ENCODE results near the gene FAM83F.
"Not testable (repeated sequence)": the region's sequence is repeated elsewhere in the genome, so short reads cannot be mapped to it uniquely, and the experiment has no call there.

Gene FAM83F

DNA sequence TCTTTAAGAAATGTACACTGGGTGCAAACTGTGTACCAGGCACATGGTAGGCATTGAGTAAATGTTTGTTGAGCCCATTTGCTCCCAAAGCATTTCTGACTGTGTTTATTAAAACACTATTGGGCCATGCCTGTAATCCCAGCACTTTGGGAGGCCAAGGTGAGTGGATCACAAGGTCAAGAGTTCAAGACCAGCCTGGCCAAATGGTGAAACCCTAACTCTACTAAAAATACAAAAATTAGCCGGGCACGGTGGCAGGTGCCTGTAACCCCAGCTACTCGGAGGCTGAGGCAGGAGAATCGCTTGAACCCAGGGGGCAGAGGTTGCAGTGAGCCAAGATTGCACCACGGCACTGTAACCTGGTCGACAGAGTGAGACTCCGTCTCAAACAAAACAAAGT lies 1.9 kb upstream of the FAM83F start:
- not testable (repeated sequence) for DNase-seq

DNA sequence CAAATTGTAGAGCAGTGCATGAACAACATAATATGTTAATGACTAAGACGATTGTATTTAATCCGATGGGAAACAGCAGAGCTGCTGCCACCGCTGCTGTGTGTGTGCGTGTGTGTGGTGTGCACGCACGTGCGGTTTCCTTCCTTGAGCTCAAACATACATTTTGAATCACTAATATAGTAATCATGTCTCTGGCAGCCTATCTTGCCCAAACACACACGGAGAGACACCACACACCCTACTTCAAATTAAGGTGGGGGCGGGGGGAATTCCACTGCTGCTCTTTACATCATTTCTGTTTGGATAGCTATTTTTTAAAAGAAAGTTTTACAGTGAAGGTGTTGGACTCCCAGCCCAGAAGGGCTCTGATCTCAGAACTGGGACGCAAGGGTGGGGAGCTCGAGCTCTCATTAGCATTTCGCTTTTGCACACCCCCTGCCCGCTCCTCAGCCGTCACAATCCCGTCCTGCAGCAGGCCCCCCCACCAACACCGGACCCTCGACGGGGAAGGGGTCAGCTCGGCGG lies 651 bp upstream of the FAM83F start:
- DNase-seq, result no peak

- no peak for DNase-seq
Measured at GRCh38 chr22:39995393-39996252, 869 bp downstream of the FAM83F start.

- DNase-seq, result no peak
Measured at GRCh38 chr22:39996732-39997131, 2.0 kb downstream of the FAM83F start.

- no peak for DNase-seq
Measured at GRCh38 chr22:39997421-39997820, 2.7 kb downstream of the FAM83F start.

GRCh38 chr22:39997939-39998726 lies 3.4 kb downstream of the FAM83F start:
- DNase-seq, result no peak

DNA sequence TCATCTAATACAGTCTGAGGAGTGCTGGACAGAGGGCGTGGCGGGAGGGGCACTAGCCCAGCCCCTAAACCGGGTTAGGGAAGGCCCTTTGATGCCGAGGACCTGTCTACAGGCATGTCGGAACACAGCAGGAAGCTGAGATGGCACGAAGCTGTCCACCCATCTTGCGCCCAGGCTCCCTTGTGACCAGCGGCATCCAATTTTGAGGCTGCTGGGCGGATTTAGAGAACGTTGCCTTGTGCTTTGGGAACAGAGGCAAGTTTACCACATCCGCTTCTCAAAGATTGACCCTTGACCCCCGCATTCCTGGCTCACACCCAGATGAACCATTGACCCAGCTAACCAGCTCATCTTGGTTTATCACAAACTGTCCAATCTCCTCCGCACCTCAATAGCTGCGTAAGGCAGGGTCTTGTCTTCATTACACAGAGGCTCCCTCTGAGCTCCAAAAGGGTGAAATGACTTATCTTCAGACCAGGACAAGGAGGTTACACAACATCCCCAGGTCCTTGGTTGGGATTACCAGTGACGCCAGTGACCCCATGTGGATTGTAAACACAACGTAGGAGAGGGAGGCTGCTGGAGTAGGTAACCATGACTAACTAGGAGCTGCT lies 4.5 kb downstream of the FAM83F start:
- DNase-seq, result no peak

- no peak for DNase-seq
Measured at GRCh38 chr22:40000171-40000570, 5.4 kb downstream of the FAM83F start.

GRCh38 chr22:40001106-40001505 lies 6.4 kb downstream of the FAM83F start:
- DNase-seq, result no peak

GRCh38 chr22:40001800-40002577 lies 7.2 kb downstream of the FAM83F start:
- DNase-seq, result no peak

GRCh38 chr22:40002935-40003715 lies 8.4 kb downstream of the FAM83F start:
- DNase-seq, result no peak

GRCh38 chr22:40004836-40005235 lies 10.1 kb downstream of the FAM83F start:
- DNase-seq, result no peak

GRCh38 chr22:40006641-40007040 lies 11.9 kb downstream of the FAM83F start:
- no peak for DNase-seq

GRCh38 chr22:40007853-40008710 lies 13.3 kb downstream of the FAM83F start:
- DNase-seq, result no peak

DNA sequence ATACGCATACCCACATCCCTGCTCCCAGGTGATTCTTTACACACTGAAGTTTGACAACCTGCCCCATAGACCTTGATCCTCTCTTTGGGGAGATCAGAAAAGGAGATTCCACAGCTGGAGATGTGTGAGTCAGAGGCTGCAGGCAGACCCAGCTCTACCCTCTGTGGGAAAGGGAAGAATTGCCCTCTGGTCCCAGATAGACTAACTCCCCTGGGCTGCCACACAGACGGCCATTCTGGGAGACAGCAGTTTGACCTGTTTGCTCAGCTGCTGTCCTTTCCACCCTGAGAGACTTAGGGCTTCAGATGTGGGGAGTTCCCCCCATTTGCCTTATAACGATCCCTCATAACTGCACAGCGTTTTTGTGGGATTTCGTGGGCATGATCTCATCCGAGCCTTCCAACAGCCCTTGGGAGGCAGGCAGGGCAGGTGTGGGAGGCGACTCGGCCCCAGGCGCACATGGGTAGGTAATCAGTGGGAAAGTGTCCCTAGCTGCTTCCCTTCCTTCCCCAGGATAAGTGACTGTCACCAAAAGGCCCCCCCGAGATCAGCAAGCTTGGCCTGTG lies 14.1 kb downstream of the FAM83F start:
- DNase-seq, result no peak

DNA sequence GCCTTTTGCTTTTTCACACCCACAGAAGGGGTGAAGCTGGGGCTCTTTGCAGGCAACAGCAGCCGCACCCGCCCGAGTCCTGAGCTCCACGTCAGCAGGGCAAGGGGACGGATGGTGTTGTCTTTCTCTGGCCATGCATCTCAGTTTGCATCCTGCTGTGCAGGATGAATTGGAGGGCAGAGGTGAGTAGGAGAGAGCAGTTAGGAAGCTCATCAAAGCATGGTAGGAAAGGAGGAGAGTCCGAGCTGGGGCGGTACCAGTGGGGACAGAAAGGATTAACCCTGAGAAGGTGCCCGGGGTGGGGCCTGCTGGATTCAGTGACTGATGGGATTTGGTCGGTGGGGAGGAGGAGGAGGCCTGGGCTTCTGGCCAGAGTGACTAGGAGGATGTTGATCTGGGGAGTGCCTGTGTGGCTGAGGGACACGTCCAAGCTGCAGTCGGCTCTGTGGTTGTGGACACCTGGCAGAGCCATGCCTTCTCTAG lies 14.6 kb downstream of the FAM83F start:
- no peak for DNase-seq

GRCh38 chr22:40009951-40010671 lies 15.4 kb downstream of the FAM83F start:
- DNase-seq, result no peak

DNA sequence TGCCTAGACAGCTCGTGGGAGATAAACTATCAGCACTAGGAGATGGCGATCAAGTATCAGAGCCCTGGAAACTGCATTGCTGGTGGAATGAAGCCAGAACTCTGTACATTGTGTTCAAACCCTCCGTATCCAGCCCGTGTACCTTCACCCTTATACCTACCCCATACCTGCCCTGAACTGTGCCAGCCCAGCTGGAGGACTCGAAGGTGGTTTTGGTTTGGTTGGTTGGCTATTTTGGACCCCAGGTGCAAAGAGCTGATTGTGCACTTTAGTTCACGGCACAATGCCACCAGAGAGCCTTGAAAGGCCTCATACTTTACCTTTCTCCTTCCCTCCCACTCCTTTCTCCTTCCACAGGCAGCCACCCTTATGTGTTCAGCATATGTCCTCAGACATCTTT lies 16.0 kb downstream of the FAM83F start:
- DNase-seq, result no peak
